ENCODE data around the gene NAA10.

DNA sequence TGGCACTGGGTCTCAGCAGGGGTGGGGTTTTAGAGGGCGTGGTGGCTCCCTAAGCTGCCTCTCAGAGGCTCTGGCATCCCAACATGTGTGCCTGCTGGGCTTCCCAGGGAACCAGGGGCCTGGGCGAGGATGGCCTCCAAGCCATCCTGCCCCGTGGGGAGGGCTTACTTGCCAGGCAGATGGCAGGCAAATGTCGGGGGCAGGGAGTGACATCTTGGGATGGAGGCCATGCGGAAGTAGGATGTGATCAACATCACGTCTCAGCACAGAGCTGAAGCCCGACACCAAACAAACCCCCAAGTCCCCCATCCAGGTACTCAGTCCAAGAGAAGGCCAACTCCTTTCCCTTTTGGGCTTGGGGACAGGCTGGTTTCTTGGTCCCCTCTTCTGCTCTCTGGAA, 53.6 kb downstream of the NAA10 start:
- TF ChIP-seq POLR2A (IDR thresholded peaks at IDR 0.05) (no peak), POLR2AphosphoS5 (IDR thresholded peaks at IDR 0.05) (no peak)

All from breast epithelium (tissue), 3 donors.